ENCODE results near the gene IL17RE. TPM values are rescaled to one million over a fixed set of nuclear protein-coding genes. Genes with fewer than 3 reads are reported as not detected.
"Not testable (repeated sequence)": the region's sequence is repeated elsewhere in the genome, so short reads cannot be mapped to it uniquely, and the experiment has no call there.

Gene IL17RE
- polyA plus RNA-seq, 1 donor (not counting 4 experiments of a cell fraction or from before 2014, with no cell fraction given) = 16.0 TPM

DNA sequence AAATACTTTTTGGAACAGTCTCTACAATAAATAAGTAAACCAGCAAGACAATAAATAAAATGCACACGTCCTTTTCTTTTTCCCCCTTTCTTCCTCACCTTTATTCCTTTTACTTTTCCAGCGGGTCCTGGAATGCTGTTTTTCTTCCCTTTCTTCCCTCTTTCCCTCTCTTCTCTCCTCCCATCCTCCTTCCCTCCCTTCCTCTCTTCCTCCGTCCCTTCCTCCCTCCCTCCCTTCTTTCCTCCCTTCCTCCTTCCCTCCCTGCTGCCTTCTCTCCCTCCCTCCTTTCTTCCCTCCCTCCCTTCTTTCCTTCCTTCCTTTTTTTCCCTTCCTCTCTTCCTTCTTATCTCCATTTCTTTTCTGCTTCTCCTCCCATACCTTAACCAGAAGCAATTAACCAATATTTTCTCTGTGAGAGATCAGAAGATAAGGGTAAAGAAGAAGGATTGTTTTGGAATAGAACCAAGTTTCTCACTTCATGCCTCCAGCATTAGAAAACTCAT, 3.3 kb upstream of the IL17RE start:
- Histone ChIP-seq H3K9me3 (ENCODE audit: control insufficient read depth, low read depth, low read length) (no peaks in the 10 kb centered on the region), H3K27ac (ENCODE audit: control insufficient read depth, insufficient read depth, low read length) (peak overlapping the region; percentile 15)

DNA sequence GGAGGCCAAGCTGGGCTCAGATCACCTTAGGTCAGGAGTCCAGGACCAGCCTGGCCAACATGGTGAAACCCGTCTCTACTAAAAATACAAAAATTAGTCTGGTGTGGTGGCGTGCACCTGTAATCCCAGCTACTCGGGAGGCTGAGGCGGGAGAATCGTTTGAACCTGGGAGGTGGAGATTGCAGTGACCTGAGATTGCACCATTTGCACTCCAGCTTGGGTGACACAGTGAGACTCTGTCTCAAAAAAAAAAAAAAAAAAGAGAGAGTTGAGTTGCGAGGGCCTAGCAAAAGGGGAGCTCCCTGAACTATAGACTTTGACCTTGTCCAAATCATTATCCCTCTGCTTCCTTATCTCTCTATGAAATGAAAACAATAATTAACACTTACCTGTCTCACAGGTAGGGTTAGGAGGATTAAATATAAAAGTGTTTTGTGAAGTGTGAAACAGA, 1.7 kb upstream of the IL17RE start:
- H3K4me2 ChIP-seq (ENCODE audit: control insufficient read depth, extremely low read depth, insufficient read depth, low read depth, low read length); H3K9me3 ChIP-seq (ENCODE audit: control insufficient read depth, low read depth, low read length); H3K27ac ChIP-seq (ENCODE audit: control insufficient read depth, insufficient read depth, low read length); H2AFZ ChIP-seq (ENCODE audit: control insufficient read depth, low read length); H3K9me1 ChIP-seq (ENCODE audit: control insufficient read depth, extremely low read depth, insufficient read depth, low read length); FAIRE-seq; DNase-seq (ENCODE audit: low read depth, low spot score); H3K27me3 ChIP-seq (ENCODE audit: control insufficient read depth, extremely low read depth, insufficient read depth, low read length); H3K36me3 ChIP-seq (ENCODE audit: control insufficient read depth in 2 of 2, extremely low read depth in 1 of 2, insufficient read depth in 2 of 2, low read length in 2 of 2); H3K9ac ChIP-seq (ENCODE audit: control insufficient read depth, extremely low read depth, insufficient read depth, low read length); H4K20me1 ChIP-seq (ENCODE audit: control insufficient read depth, extremely low read depth, insufficient read depth, low read length); H3K4me3 ChIP-seq (ENCODE audit: control insufficient read depth in 2 of 3, extremely low read depth in 1 of 3, insufficient read depth in 2 of 3, low read depth in 1 of 3, low read length in 3 of 3); H3K79me2 ChIP-seq (ENCODE audit: control insufficient read depth, insufficient read depth, low read length); dilution Hi-C loops (cut with MboI; ENCODE audit: extremely low pct_ligation_motif_present, low sequenced_read_pairs): not testable (repeated sequence)
- H3K4me1 ChIP-seq (ENCODE audit: control insufficient read depth, extremely low read depth, insufficient read depth, low read length) = peaks cover 47% of the 10 kb centered on the region

More for the DNA sequence above, 3.3 kb upstream of the IL17RE start:
- Histone ChIP-seq H4K20me1 (ENCODE audit: control insufficient read depth, extremely low read depth, insufficient read depth, low read length) (no peaks in the 10 kb centered on the region), H3K36me3 (ENCODE audit: control insufficient read depth in 2 of 2, extremely low read depth in 1 of 2, insufficient read depth in 2 of 2, low read length in 2 of 2) (peaks cover 0 to 4% of the 10 kb centered on the region in 2 experiments), H3K27me3 (ENCODE audit: control insufficient read depth, extremely low read depth, insufficient read depth, low read length) (no peaks in the 10 kb centered on the region), H3K4me2 (ENCODE audit: control insufficient read depth, extremely low read depth, insufficient read depth, low read depth, low read length) (peak overlapping the region; percentile 30), H3K79me2 (ENCODE audit: control insufficient read depth, insufficient read depth, low read length) (no peaks in the 10 kb centered on the region), H2AFZ (ENCODE audit: control insufficient read depth, low read length) (no peak overlapping the region), H3K4me3 (ENCODE audit: control insufficient read depth in 2 of 3, extremely low read depth in 1 of 3, insufficient read depth in 2 of 3, low read depth in 1 of 3, low read length in 3 of 3) (no peak overlapping the region), H3K9me1 (ENCODE audit: control insufficient read depth, extremely low read depth, insufficient read depth, low read length) (peaks cover 7% of the 10 kb centered on the region), H3K4me1 (ENCODE audit: control insufficient read depth, extremely low read depth, insufficient read depth, low read length) (peaks cover 50% of the 10 kb centered on the region), H3K9ac (ENCODE audit: control insufficient read depth, extremely low read depth, insufficient read depth, low read length) (peak overlapping the region; percentile 6)
- DNase-seq (ENCODE audit: low read depth, low spot score) (no peak), FAIRE-seq (no peak)
- dilution Hi-C loops (cut with MboI; ENCODE audit: extremely low pct_ligation_motif_present, low sequenced_read_pairs) = no loop called here
- TF ChIP-seq, protein P1, sequence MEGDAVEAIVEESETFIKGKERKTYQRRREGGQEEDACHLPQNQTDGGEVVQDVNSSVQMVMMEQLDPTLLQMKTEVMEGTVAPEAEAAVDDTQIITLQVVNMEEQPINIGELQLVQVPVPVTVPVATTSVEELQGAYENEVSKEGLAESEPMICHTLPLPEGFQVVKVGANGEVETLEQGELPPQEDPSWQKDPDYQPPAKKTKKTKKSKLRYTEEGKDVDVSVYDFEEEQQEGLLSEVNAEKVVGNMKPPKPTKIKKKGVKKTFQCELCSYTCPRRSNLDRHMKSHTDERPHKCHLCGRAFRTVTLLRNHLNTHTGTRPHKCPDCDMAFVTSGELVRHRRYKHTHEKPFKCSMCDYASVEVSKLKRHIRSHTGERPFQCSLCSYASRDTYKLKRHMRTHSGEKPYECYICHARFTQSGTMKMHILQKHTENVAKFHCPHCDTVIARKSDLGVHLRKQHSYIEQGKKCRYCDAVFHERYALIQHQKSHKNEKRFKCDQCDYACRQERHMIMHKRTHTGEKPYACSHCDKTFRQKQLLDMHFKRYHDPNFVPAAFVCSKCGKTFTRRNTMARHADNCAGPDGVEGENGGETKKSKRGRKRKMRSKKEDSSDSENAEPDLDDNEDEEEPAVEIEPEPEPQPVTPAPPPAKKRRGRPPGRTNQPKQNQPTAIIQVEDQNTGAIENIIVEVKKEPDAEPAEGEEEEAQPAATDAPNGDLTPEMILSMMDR (optimal IDR thresholded peaks at IDR 0.05 in 1 of 3, IDR thresholded peaks at IDR 0.05 in 1 of 3, conservative IDR thresholded peaks at IDR 0.05 in 1 of 3; ENCODE audit: extremely low read depth in 1 of 3, insufficient read depth in 2 of 3, low read length in 3 of 3) = no peak
- TF ChIP-seq EZH2 (IDR thresholded peaks at IDR 0.05; ENCODE audit: low read length) = no peak

DNA sequence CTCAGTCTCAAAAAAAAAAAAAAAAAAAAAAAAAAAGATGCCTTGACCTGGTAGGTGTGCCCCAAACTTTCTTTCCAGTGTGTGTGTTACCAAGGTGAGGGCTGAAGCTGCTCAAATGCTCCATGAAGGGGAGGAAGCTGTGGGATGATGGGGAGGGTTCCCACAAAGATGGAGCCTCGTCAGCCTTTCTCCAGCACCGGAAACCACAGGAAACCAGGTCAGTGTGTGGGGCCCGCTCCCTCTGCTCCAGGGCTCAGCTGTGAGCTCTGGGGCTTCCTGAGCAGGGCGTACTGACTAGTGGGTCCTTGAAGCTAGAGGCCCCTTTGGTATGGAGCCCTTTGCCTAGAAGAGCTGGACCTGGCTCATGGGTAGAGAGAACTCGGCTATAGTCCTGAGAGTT, 681 bp upstream of the IL17RE start:
- H3K9me3 ChIP-seq (ENCODE audit: control insufficient read depth, low read depth, low read length) = no peaks in the 10 kb centered on the region
- H3K36me3 ChIP-seq (ENCODE audit: control insufficient read depth in 2 of 2, extremely low read depth in 1 of 2, insufficient read depth in 2 of 2, low read length in 2 of 2) = peaks cover 4 to 5% of the 10 kb centered on the region in 2 experiments
- no peak overlapping the region for H3K27ac ChIP-seq (ENCODE audit: control insufficient read depth, insufficient read depth, low read length)
- H3K27me3 ChIP-seq (ENCODE audit: control insufficient read depth, extremely low read depth, insufficient read depth, low read length) = no peaks in the 10 kb centered on the region
- H3K4me1 ChIP-seq (ENCODE audit: control insufficient read depth, extremely low read depth, insufficient read depth, low read length) = peaks cover 47% of the 10 kb centered on the region
- H3K79me2 ChIP-seq (ENCODE audit: control insufficient read depth, insufficient read depth, low read length) = no peaks in the 10 kb centered on the region
- H2AFZ ChIP-seq (ENCODE audit: control insufficient read depth, low read length) = peak overlapping the region; percentile 93
- DNase-seq (ENCODE audit: low read depth, low spot score) (no peak), FAIRE-seq (no peak)
- no peak overlapping the region for H3K9ac ChIP-seq (ENCODE audit: control insufficient read depth, extremely low read depth, insufficient read depth, low read length)
- TF ChIP-seq, protein P1 (optimal IDR thresholded peaks at IDR 0.05 in 1 of 3, IDR thresholded peaks at IDR 0.05 in 1 of 3, conservative IDR thresholded peaks at IDR 0.05 in 1 of 3; ENCODE audit: extremely low read depth in 1 of 3, insufficient read depth in 2 of 3, low read length in 3 of 3) = no peak
- TF ChIP-seq EZH2 (IDR thresholded peaks at IDR 0.05; ENCODE audit: low read length) = no peak
- peak overlapping the region; percentile 72 for H3K4me2 ChIP-seq (ENCODE audit: control insufficient read depth, extremely low read depth, insufficient read depth, low read depth, low read length)
- H3K4me3 ChIP-seq (ENCODE audit: control insufficient read depth in 2 of 3, extremely low read depth in 1 of 3, insufficient read depth in 2 of 3, low read depth in 1 of 3, low read length in 3 of 3) = no peak overlapping the region
- dilution Hi-C loops (cut with MboI; ENCODE audit: extremely low pct_ligation_motif_present, low sequenced_read_pairs) = no loop called here
- H3K9me1 ChIP-seq (ENCODE audit: control insufficient read depth, extremely low read depth, insufficient read depth, low read length) = peaks cover 7% of the 10 kb centered on the region
- no peaks in the 10 kb centered on the region for H4K20me1 ChIP-seq (ENCODE audit: control insufficient read depth, extremely low read depth, insufficient read depth, low read length)

All from keratinocyte (primary cell).